GM21825 (cell line): Measurements from ENCODE around the gene DHRS7C.

ENCODE experiments used
- ATAC-seq: cut with Tn5 transposase; IDR thresholded peaks from one replicate; pipeline ENCODE4 v1.9.1; 2021; ENCODE audit warnings: mild to moderate bottlenecking, moderate library complexity; ENCODE audit not compliant: unreplicated experiment

DHRS7C gene

GRCh38 chr17:9766970-9767369 lies 24.4 kb downstream of the DHRS7C start:
- no peak for ATAC-seq

GRCh38 chr17:9765322-9765721 lies 26.1 kb downstream of the DHRS7C start:
- ATAC-seq = no peak

- ATAC-seq = no peak
Observed at GRCh38 chr17:9763643-9764042, 27.7 kb downstream of the DHRS7C start.

- ATAC-seq = no peak
Observed at GRCh38 chr17:9760266-9760665, 31.1 kb downstream of the DHRS7C start.

- no peak for ATAC-seq
Observed at GRCh38 chr17:9755083-9755482, 36.3 kb downstream of the DHRS7C start.

- ATAC-seq = no peak
Observed at GRCh38 chr17:9750524-9750923, 40.9 kb downstream of the DHRS7C start.

- no peak for ATAC-seq
Observed at GRCh38 chr17:9729735-9730420, 61.5 kb downstream of the DHRS7C start.

GRCh38 chr17:9729034-9729650 lies 62.2 kb downstream of the DHRS7C start:
- ATAC-seq = no peak

- no peak for ATAC-seq
Observed at GRCh38 chr17:9728564-9728963, 62.8 kb downstream of the DHRS7C start.

GRCh38 chr17:9728005-9728404 lies 63.4 kb downstream of the DHRS7C start:
- ATAC-seq = no peak

- no peak for ATAC-seq
Observed at GRCh38 chr17:9726291-9726690, 65.1 kb downstream of the DHRS7C start.

- ATAC-seq = no peak
Observed at GRCh38 chr17:9725575-9725974, 65.8 kb downstream of the DHRS7C start.
